ENCODE data around the gene NRP1.

NRP1 gene

GRCh38 chr10:33236916-33237315 lies 97.6 kb downstream of the NRP1 start:
- TF ChIP-seq CEBPB (IDR thresholded peaks at IDR 0.05) (no peak), TAF1 (IDR thresholded peaks at IDR 0.05; ENCODE audit: low read depth) (no peak), EP300 (IDR thresholded peaks at IDR 0.05; ENCODE audit: borderline replicate concordance) (no peak), RAD21 (IDR thresholded peaks at IDR 0.05; ENCODE audit: low read depth) (no peak), REST (IDR thresholded peaks at IDR 0.05; ENCODE audit: low read depth) (no peak), CREB1 (IDR thresholded peaks at IDR 0.05; ENCODE audit: low read depth) (no peak), EGR1 (IDR thresholded peaks at IDR 0.05) (no peak), TCF12 (IDR thresholded peaks at IDR 0.05; ENCODE audit: low read depth) (no peak), YY1 (IDR thresholded peaks at IDR 0.05; ENCODE audit: low read depth) (no peak), ZBTB7A (IDR thresholded peaks at IDR 0.05; ENCODE audit: low read depth) (no peak), FOXM1 (IDR thresholded peaks at IDR 0.05; ENCODE audit: borderline replicate concordance, low read depth) (no peak), TEAD4 (IDR thresholded peaks at IDR 0.05) (no peak), NFIC (IDR thresholded peaks at IDR 0.05) (no peak), USF1 (IDR thresholded peaks at IDR 0.05) (no peak), MAX (IDR thresholded peaks at IDR 0.05) (no peak)

- TF ChIP-seq RAD21 (IDR thresholded peaks at IDR 0.05; ENCODE audit: low read depth) = no peak
- TF ChIP-seq MAX (IDR thresholded peaks at IDR 0.05) = no peak
- no peak for TF ChIP-seq TCF12 (IDR thresholded peaks at IDR 0.05; ENCODE audit: low read depth)
- TF ChIP-seq FOXM1 (IDR thresholded peaks at IDR 0.05; ENCODE audit: borderline replicate concordance, low read depth) = no peak
- no peak for TF ChIP-seq USF1 (IDR thresholded peaks at IDR 0.05)
- TF ChIP-seq NFIC (IDR thresholded peaks at IDR 0.05) = no peak
- no peak for TF ChIP-seq REST (IDR thresholded peaks at IDR 0.05; ENCODE audit: low read depth)
- TF ChIP-seq CEBPB (IDR thresholded peaks at IDR 0.05) = no peak
- no peak for TF ChIP-seq EGR1 (IDR thresholded peaks at IDR 0.05)
- TF ChIP-seq CREB1 (IDR thresholded peaks at IDR 0.05; ENCODE audit: low read depth) = no peak
- TF ChIP-seq YY1 (IDR thresholded peaks at IDR 0.05; ENCODE audit: low read depth) = no peak
- no peak for TF ChIP-seq ZBTB7A (IDR thresholded peaks at IDR 0.05; ENCODE audit: low read depth)
- TF ChIP-seq TEAD4 (IDR thresholded peaks at IDR 0.05) = no peak
- no peak for TF ChIP-seq EP300 (IDR thresholded peaks at IDR 0.05; ENCODE audit: borderline replicate concordance)
- TF ChIP-seq TAF1 (IDR thresholded peaks at IDR 0.05; ENCODE audit: low read depth) = no peak
Observed at GRCh38 chr10:33235951-33236350, 98.5 kb downstream of the NRP1 start.

- TF ChIP-seq REST (IDR thresholded peaks at IDR 0.05; ENCODE audit: low read depth) = no peak
- no peak for TF ChIP-seq ZBTB7A (IDR thresholded peaks at IDR 0.05; ENCODE audit: low read depth)
- no peak for TF ChIP-seq TAF1 (IDR thresholded peaks at IDR 0.05; ENCODE audit: low read depth)
- TF ChIP-seq EP300 (IDR thresholded peaks at IDR 0.05; ENCODE audit: borderline replicate concordance) = no peak
- no peak for TF ChIP-seq MAX (IDR thresholded peaks at IDR 0.05)
- no peak for TF ChIP-seq TCF12 (IDR thresholded peaks at IDR 0.05; ENCODE audit: low read depth)
- no peak for TF ChIP-seq TEAD4 (IDR thresholded peaks at IDR 0.05)
- no peak for TF ChIP-seq CEBPB (IDR thresholded peaks at IDR 0.05)
- TF ChIP-seq RAD21 (IDR thresholded peaks at IDR 0.05; ENCODE audit: low read depth) = no peak
- no peak for TF ChIP-seq FOXM1 (IDR thresholded peaks at IDR 0.05; ENCODE audit: borderline replicate concordance, low read depth)
Observed at GRCh38 chr10:33235251-33235884, 99.1 kb downstream of the NRP1 start.

- TF ChIP-seq TCF12 (IDR thresholded peaks at IDR 0.05; ENCODE audit: low read depth) (no peak), EGR1 (IDR thresholded peaks at IDR 0.05) (no peak), FOXM1 (IDR thresholded peaks at IDR 0.05; ENCODE audit: borderline replicate concordance, low read depth) (no peak), EP300 (IDR thresholded peaks at IDR 0.05; ENCODE audit: borderline replicate concordance) (no peak), TAF1 (IDR thresholded peaks at IDR 0.05; ENCODE audit: low read depth) (no peak), CEBPB (IDR thresholded peaks at IDR 0.05) (no peak), MAX (IDR thresholded peaks at IDR 0.05) (no peak), CREB1 (IDR thresholded peaks at IDR 0.05; ENCODE audit: low read depth) (no peak), YY1 (IDR thresholded peaks at IDR 0.05; ENCODE audit: low read depth) (no peak), ZBTB7A (IDR thresholded peaks at IDR 0.05; ENCODE audit: low read depth) (no peak), RAD21 (IDR thresholded peaks at IDR 0.05; ENCODE audit: low read depth) (no peak), NFIC (IDR thresholded peaks at IDR 0.05) (no peak), TEAD4 (IDR thresholded peaks at IDR 0.05) (no peak), USF1 (IDR thresholded peaks at IDR 0.05) (no peak), REST (IDR thresholded peaks at IDR 0.05; ENCODE audit: low read depth) (no peak)
Observed at GRCh38 chr10:33234831-33235237, 99.6 kb downstream of the NRP1 start.
